Cardiac fibroblast (primary cell): ENCODE measurements around the gene TIGD1.
A peak's percentile ranks its signal among the peaks of the same experiment; 100 is the strongest.

Experiments used
- DNase-seq, 2 donors: peaks; one replicate each; pipeline versions ENCODE4 v3.0.0 to v3.0.0-alpha.2; 2010; ENCODE audit warnings: low read depth in 2 of 2
- H3K4me3 ChIP-seq, 2 donors: replicated peaks in 1 of 2; 1 replicate in 1 of 2; 2 replicates in 1 of 2; pipeline ENCODE4 v1.5.1; 2011; ENCODE audit warnings: low read depth in 2 of 2, low read length in 2 of 2, mild to moderate bottlenecking in 2 of 2, moderate library complexity in 1 of 2
- TF ChIP-seq, protein P1 (sequence below): IDR thresholded peaks from one replicate; pipeline ENCODE4 v1.5.1; 2011; ENCODE audit warnings: low read depth, mild to moderate bottlenecking, low read length, inconsistent platforms

The TIGD1 gene

DNA sequence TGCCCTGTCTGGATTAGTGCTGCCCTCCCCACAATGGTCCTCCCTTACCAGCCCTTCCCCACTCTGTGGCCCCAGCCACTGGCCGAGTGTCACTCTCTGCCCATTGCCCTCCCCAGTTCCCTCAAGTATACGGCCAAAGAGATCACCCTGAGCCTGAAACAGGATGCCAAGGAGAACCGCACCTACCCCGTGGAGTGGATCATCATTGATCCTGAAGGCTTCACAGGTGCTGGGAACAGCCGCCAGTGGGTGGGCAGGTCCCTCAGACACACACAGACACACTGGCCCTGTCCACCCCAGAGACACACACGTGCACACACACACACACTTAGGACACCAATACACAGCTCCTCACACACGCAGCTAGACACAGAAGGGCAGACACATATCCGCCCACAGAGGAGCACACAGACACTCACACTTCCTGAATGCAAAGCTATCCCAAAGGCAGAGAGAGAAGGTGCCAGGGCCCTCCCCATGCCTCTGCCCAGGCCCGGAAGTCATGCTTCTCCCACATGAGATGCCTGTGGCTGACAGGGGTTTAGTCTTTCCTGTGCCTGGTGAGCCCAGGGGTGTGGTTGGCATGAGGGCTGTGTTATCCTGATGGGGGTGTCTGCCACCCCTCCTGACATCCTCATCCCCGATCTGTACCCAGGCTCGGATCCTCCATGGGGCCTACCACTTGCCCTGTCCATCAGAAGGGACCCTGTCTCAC is 21.5 kb downstream of the TIGD1 start:
- H3K4me3 ChIP-seq: no peak overlapping the region
- TF ChIP-seq, protein P1, sequence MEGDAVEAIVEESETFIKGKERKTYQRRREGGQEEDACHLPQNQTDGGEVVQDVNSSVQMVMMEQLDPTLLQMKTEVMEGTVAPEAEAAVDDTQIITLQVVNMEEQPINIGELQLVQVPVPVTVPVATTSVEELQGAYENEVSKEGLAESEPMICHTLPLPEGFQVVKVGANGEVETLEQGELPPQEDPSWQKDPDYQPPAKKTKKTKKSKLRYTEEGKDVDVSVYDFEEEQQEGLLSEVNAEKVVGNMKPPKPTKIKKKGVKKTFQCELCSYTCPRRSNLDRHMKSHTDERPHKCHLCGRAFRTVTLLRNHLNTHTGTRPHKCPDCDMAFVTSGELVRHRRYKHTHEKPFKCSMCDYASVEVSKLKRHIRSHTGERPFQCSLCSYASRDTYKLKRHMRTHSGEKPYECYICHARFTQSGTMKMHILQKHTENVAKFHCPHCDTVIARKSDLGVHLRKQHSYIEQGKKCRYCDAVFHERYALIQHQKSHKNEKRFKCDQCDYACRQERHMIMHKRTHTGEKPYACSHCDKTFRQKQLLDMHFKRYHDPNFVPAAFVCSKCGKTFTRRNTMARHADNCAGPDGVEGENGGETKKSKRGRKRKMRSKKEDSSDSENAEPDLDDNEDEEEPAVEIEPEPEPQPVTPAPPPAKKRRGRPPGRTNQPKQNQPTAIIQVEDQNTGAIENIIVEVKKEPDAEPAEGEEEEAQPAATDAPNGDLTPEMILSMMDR: no peak
- DNase-seq: no peak

DNA sequence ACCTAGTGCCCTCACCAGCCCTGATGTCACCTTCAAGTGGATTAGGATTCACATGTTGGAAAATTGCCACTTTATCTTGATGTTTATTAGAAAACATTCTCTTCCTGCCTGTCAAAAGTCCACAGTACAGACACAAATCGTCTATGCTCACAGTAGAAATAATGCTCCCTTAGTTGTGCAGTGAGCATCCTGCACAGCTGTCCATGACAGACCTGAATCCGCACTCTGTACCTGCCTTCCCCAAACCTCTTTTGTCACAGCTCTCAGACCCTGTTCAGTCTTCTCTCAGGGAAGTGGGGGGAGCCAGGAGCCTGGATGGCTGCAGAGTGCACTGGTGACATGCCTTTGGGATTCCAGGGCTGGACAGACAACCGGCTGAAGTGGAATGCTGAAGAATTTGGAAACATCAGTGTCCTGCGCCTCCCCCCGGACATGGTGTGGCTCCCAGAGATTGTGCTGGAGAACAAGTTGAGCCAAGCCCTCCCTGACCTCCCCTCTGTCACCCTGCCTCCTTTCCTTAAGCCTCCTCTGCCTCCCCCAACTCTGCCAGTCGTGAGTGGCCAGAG is 22.4 kb downstream of the TIGD1 start:
- TF ChIP-seq, protein P1: no peak
- no peak for DNase-seq
- H3K4me3 ChIP-seq: no peak overlapping the region

DNA sequence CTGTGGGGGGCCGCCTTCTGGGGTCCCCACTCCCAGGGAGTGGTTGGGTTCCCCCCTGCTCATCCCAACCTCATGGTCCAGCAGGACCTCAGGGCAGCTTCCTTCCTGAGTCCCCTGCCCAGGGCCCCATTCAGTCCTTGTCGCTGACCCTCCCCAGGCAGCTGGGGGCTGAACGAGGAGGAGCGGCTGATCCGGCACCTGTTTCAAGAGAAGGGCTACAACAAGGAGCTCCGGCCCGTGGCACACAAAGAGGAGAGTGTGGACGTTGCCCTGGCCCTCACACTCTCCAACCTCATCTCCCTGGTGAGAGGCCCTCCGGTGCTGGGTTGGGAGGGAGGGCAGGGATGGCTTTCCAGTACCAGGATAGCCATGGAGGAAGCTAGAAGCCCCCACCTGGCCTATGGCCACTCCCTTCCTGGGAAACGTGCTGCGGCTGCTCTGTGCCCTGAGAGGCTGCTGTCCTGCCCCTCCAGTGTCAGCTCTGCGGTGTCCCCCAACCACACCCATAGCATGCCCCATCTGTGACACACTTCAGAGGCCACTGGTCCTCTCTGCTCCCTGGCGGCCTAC is 23.9 kb downstream of the TIGD1 start:
- no peak for DNase-seq
- H3K4me3 ChIP-seq: no peak overlapping the region
- TF ChIP-seq, protein P1: no peak

DNA sequence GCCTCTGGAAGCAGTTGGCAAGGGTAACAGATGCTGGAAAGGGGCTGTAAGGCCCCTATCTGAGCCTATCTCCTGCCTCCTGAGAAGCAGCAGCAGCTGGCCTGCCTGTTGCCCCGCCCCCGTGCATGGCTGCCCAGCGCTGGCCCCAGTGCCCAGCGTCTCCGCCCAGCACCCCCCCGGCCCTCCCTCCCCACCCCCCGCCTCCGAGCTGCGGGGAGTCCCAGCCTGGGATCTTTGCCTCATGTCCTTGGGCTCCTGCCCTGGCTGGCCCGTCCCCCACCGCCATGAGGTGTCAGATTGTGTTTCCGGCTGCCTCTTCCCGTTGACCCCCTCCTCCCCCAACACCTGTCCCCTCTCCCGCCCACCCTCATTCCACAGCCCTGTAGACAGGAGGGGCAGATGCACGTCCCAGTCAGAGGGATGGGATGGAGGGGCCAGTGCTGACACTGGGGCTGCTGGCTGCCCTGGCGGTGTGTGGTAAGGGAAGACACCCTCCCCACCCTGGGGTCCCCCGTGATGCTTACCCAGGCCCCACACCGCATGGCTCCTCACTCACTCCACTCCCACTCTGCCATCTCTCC is 24.5 kb downstream of the TIGD1 start, which contains the start of gene CHRND:
CHRND (plus strand) TSS at position 370 of the 581 bp plus-strand sequence; CDS start at position 426, 56 bp downstream.
- DNase-seq: peak in 1 of 2 donors; percentile 33
- TF ChIP-seq, protein P1: no peak
- no peak within 1 kb of the TSS for H3K4me3 ChIP-seq

DNA sequence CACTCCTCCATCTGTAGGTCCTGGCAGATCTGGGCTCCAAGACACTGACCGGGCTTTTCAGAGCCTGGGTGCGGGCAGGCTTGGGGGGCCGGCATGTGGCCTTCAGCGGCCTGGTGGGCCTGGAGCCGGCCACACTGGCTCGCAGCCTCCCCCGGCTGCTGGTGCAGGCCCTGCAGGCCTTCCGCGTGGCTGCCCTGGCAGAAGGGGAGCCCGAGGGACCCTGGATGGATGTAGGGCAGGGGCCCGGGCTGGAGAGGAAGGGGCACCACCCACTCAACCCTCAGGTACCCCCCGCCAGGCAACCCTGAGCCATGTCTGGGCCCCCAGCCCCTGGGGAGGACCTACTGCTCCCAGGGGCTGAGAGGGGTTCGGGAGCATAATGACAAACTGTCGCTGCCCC is 25.2 kb downstream of the TIGD1 start:
- DNase-seq: no peak
- TF ChIP-seq, protein P1: no peak

DNA sequence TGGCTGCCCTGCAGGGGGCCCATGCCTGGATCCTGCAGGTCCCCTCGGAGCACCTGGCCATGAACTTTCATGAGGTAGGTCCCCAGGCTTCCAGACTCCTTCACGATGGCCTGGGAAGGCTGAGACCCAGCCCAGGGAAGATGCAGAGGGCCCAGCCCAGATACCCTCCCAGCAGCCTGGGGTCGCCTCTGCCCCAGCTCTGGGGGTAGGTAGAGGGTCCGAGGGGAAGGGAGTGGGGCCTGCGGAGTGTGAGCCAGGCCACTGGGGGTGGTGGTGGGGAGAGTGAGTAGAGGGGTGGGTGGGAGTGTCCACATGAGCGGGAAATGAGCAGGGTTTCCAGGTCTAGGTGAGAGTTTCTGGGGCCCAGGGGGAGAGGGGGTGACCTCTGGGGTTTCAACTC is 25.6 kb downstream of the TIGD1 start:
- no peak for DNase-seq
- H3K4me3 ChIP-seq: no peak overlapping the region
- TF ChIP-seq, protein P1: no peak

More for the DNA sequence above, 25.2 kb downstream of the TIGD1 start:
- H3K4me3 ChIP-seq: no peak overlapping the region
